GM18873 (cell line): ENCODE results near the gene XPA.
A peak's percentile ranks its signal among the peaks of the same experiment; 100 is the strongest.
"Not testable (repeated sequence)": the region's sequence is repeated elsewhere in the genome, so short reads cannot be mapped to it uniquely, and the experiment has no call there.

Experiments used
- ATAC-seq: cut with Tn5 transposase; IDR thresholded peaks from one replicate; pipeline ENCODE4 v1.9.1; 2021; ENCODE audit warnings: mild to moderate bottlenecking, moderate library complexity, moderate number of reproducible peaks; ENCODE audit not compliant: unreplicated experiment, low FRiP score

The XPA gene

DNA sequence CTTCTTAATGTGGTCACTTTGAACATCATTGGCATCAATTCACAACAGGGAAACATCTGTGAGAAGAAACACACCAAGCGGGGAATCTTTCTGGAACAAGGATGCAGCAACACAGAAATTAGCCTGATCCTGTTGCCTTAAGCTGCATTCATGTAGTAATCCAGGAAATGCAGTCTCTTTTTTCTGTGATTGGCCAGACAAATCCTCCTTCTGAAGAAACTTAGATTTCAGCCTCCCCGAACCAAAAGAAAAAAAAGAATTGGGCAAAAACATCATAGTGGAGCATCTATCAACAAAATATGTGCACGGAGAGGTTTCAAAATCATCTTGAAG, 7.2 kb upstream of the XPA start:
- no peak for ATAC-seq

DNA sequence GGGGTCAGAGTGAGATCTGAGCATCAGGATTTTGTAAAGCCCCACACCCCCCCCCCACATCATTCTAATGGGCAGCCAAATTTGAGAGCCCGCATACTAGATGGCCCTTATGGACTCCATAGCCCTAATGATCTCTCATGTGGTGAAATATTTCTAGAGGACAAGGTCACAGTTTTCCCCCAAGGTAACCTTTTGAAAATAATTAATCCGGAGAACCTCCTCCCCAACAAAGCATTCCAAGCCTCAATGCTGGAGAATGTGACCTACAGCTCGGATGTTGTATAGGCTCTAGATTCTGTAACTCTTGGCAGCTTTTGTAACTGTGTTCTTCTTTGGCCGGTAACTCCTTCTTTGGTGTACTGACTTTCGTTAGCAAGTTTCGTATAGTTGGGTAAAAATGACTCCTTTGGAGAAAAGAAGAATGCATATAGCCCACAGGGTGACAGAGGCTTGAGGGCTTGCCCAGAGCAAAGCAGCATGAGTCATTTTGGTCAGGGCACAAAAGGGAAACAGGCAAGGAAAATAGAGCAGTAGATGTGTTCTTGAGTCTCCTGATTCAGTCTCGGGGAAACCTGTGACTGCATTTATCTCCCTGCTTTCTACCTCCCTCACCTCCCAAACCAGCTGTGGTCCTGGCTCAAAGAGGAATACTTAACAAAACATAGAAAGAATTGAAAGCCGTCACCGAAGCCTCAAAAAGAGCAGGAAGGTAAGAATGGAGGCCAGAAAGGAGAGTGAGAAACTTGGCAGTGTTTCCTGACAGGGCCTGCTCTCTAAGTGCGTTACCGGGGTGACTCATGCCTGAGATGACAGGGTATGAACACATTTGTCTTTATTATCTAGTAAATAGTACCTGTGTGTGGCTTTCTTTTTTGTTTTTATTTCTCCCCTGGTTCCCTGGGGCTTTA, 6.6 kb upstream of the XPA start:
- ATAC-seq = no peak

- ATAC-seq = not testable (repeated sequence)
Measured at GRCh38 chr9:97699824-97700223, 2.7 kb upstream of the XPA start.

- not testable (repeated sequence) for ATAC-seq
Measured at GRCh38 chr9:97699281-97699680, 2.1 kb upstream of the XPA start.

DNA sequence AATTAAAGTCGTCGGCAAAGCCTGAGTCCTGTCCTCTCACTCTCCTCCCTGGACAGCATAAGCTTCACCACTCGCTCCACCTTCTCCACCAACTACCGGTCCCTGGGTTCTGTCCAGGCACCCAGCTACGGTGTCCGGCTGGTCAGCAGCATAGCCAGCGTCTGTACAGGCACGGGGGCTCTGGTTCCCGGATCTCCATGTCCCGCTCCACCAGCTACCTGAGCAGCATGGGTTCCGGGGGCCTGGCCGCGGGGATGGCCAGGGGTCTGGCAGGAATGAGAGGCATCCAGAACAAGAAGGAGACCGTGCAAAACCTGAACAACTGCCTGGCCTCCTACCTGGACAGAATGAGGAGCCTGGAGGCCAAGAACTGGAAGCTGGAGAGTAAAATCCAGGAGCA, 1.7 kb upstream of the XPA start:
- no peak for ATAC-seq

DNA sequence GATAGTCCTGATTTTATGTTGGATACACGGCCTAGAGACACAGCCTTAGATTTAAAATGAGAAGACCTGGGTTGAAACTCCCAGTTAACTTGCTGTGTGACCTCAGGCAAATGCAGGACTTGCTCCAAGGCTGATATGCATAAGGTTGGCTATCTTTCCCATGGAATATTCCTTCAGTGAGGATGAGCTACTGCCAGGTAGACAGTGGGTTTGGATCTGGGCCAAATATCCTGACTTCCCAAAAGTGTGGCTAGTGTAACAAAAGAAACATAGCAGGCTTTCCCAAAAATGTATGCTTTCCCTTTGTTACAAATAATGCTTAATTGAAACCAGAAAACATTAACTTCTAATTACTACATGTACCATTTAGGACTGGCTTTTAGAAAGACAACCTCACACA, 697 bp upstream of the XPA start:
- no peak for ATAC-seq

- ATAC-seq = peak; percentile 21
Measured at GRCh38 chr9:97695995-97696802, 941 bp downstream of the XPA start.

DNA sequence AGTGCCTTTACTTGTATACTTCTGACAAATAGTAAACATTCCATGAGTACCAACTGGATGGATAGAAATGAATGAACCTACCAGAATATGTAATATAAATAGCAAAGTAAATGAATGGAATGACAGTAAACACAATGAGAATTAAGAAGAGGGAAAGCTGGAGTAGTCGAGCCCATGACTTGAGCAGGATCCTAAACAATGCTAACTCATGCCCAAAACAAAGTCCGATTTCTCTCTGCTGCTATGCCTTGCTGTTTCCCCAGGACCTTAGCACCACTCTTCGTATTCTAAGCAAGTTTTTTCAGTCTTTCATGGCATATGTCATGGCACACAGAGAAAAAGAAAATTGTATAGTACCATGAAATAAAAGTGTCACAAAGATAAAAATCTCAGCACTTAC, 1.8 kb downstream of the XPA start:
- no peak for ATAC-seq

DNA sequence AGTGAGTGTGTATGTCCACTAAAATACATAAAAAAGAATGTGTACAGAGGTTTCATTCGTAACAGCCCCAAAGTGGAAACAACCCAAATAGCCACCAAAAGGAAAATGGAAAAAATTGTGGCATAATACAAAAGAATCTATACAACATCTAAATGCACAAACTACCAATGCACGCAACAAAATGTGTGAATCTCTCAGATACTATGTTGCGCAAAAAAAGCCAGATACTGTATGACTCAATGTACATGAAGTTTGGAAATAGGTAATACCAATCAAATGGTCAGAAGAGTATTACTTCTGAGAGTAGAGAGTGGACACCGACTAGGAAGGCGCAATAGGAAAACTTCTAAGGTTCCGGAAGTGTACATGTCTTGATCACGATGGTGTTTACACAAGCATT, 2.4 kb downstream of the XPA start:
- no peak for ATAC-seq

DNA sequence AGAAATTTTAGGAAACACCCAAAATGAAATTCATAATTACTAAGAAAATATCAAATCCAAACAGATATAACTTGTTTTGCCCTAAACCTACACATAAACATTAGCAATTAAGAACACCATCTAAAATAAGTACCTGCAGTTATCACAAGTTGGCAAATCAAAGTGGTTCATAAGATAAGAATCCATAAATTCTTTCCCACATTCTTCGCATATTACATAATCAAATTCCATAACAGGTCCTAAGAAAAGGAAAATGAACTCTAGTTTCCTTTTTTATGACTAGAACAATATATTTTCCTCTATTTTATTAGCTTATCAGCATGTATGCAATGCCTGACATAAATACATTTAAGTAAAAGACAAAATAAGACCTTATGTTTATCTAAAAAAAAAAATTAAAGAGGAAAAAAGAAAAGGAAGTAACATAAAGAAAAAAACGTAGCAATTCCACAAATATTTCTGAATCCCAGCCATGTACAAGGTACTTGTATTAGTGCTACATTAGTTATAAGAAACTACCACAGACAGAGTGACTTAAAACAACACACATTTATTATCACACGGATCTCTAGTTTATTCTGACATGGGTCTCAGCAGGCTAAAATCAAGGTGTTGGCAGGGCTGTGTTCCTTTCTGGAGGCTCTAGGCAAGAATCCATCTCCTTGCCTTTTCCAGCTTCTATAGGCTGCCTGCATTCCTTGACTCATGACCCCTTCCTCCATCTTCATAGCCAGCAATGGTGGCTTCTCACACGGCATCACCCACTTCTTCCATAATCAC, 7.5 kb downstream of the XPA start:
- no peak for ATAC-seq

DNA sequence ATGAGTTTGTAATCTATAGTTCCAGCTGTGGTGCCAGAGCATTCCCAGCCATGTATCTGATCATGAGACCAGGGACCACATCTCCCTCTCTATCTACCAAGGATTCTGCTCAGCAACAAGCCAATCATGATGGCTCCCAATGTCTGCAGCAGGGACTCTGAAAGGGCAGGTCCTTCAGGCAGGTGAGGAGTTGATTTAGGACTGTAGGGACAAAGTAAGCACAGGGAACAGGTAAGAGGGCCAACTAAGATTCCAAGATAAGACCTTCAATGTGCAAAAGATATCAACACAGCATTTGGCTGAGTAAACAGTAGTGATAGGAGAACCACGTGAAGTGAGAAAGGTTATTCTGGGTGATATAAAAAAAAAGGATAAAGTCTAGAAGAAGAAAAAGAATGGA, 8.5 kb downstream of the XPA start:
- no peak for ATAC-seq

DNA sequence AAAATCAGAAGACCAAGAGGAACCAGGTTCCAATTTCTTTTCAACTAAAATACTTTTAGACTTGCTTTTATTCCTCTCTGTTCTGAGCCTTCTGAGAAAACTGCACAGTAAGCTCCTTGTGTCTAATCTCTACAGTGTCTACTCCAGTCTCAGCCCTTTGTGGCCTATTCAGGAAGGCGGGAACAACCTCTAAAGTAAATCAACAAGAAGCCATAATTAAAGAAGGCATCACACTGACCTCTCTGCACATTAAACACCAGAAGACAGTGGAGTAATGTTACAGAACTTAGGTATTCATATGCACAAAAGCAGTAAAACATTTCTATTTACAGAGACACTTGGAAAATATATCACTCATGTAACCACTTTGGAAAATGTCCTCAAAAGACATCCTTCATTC, 14.9 kb downstream of the XPA start:
- no peak for ATAC-seq

- no peak for ATAC-seq
Measured at GRCh38 chr9:97675655-97676054, 21.5 kb downstream of the XPA start.

DNA sequence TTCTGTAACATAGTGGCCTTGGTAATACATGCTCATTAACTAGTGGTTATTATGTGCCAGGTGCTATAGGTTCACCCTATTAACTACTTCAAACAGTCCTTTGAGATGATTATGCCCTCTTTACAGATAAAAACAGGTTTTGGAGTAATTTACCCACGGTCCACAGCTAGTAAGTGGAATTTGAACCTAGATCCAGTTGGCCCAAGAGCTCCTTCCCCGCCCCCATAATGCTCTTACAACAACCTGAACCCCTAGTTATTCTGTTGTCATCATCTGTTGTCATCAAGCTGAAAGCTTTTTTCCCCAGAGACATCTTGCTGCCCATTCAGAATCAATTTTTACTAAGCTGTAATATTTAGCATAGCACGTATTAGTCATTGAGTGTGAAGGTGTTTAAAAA, 23.2 kb downstream of the XPA start:
- ATAC-seq = no peak

DNA sequence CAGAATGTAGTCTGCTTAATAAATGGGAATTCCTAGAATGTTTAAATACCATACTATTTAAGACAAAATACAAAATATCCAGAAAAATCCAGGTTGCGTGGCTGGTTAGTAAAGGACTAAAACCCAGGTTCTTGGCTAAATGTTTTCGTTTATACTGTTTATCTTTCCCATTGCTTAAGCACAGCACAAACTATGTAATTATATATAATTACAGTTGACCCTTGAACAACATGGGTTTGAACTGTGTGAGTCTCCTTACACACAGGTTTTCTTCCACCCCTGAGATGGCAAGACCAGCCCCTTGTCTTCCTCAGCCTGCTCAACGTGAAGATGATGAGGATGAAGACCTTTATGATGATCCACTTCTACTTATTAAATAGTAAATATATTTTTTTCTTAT, 24.7 kb downstream of the XPA start:
- no peak for ATAC-seq

- ATAC-seq = no peak
Measured at GRCh38 chr9:97670586-97670985, 26.6 kb downstream of the XPA start.

GRCh38 chr9:97668485-97668884, 28.7 kb downstream of the XPA start:
- no peak for ATAC-seq

- no peak for ATAC-seq
Measured at GRCh38 chr9:97666907-97667686, 30.0 kb downstream of the XPA start.

DNA sequence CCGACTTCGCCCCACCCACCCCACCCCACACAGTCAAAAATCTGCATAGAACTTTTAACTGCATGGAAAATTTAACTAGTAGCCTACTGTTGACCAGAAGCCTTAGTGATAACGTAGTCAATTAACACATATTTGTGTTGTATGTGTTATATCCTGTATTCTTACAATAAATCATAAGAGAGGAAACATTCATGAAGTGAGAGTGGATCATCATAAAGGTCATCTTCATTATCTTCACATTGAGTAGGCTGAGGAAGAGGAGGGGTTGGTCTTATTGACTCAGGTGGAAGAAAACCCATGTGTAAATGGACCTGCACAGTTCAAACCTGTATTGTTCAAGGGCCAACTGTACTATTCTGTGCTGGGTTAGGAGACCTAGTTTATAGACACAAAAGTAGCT, 31.4 kb downstream of the XPA start:
- ATAC-seq = no peak

- no peak for ATAC-seq
Measured at GRCh38 chr9:97660847-97661246, 36.3 kb downstream of the XPA start.
